Endothelial cell of umbilical vein (primary cell): ENCODE data around the gene PRR20B. TPM values are rescaled to one million over a fixed set of nuclear protein-coding genes. Genes with fewer than 3 reads are reported as not detected.
"Not testable (repeated sequence)": the region's sequence is repeated elsewhere in the genome, so short reads cannot be mapped to it uniquely, and the experiment has no call there.

Source experiments
- BruUV-seq: library from RNA; stranded (reverse); fragments of 400-500 nt; replicated peaks from 2 replicates; lab custom pipeline; 2021; lab: Mats Ljungman, UMichigan
- CTCF ChIA-PET: fragments of 300-600, 350-600 bp; sonication (Branson Sonifier 250); formaldehyde crosslinking; loops from one replicate; lab custom pipeline; 2021; ENCODE audit warnings: antibody characterized with exemption, inconsistent platforms; lab: Charles Lee
- POLR2A ChIA-PET: fragments of 300-600, 350-600 bp; sonication (Branson Sonifier 250); formaldehyde crosslinking; loops from one replicate; lab custom pipeline; 2021; ENCODE audit warnings: antibody characterized with exemption, inconsistent platforms; lab: Charles Lee
- DNase-seq: peaks from one replicate; pipeline ENCODE4 v3.0.0-alpha.2; 2011; ENCODE audit warnings: low read depth, low spot score
- FAIRE-seq: peaks from 2 replicates; lab custom pipeline; 2011; peaks lifted over from hg19 to GRCh38; lab: Jason Lieb, UNC
- H2AFZ ChIP-seq: 2 replicates; pipeline ENCODE4 v1.6.0; 2012; ENCODE audit warnings: low read depth, low read length, control low read depth, inconsistent platforms
- H3K27ac ChIP-seq: 2 replicates; pipeline ENCODE4 v1.5.1; 2011; ENCODE audit warnings: low read depth, mild to moderate bottlenecking, control low read depth, low read length, moderate library complexity; ENCODE audit not compliant: insufficient read depth
- H3K27me3 ChIP-seq, 2 experiments: 2 replicates each; pipeline versions ENCODE4 v1.6.0 to v1.6.1; 2011; ENCODE audit warnings: low read length in 2 of 2, mixed read lengths in 1 of 2; ENCODE audit not compliant: control insufficient read depth in 2 of 2, insufficient read depth in 2 of 2
- H3K36me3 ChIP-seq, 2 experiments: 2 replicates in 1 of 2; 3 replicates in 1 of 2; pipeline ENCODE4 v1.5.1; 2011; ENCODE audit warnings: low read length in 2 of 2, mild to moderate bottlenecking in 1 of 2, moderate library complexity in 1 of 2; ENCODE audit not compliant: control insufficient read depth in 2 of 2, insufficient read depth in 2 of 2; ENCODE audit errors: extremely low read depth in 1 of 2
- H3K4me1 ChIP-seq: 3 replicates; pipeline ENCODE4 v1.5.1; 2011; ENCODE audit warnings: mild to moderate bottlenecking, low read length; ENCODE audit not compliant: control insufficient read depth, insufficient read depth; ENCODE audit errors: extremely low read depth
- H3K4me2 ChIP-seq: 2 replicates; pipeline ENCODE4 v1.6.1; 2011; ENCODE audit warnings: low read length, control low read depth, mixed read lengths; ENCODE audit not compliant: insufficient read depth
- H3K4me3 ChIP-seq, 3 experiments: fragments of 200-600 bp in 1 of 3; sonication (generic), shearing (Covaris generic) in 1 of 3; replicated peaks in 1 of 3; 2 replicates each; pipeline ENCODE4 v1.5.1; 2011 to 2016; ENCODE audit warnings: control low read depth in 3 of 3, low read length in 3 of 3, mild to moderate bottlenecking in 2 of 3, inconsistent platforms in 1 of 3, low read depth in 1 of 3, moderate library complexity in 1 of 3; ENCODE audit not compliant: insufficient read depth in 1 of 3
- H3K79me2 ChIP-seq: 2 replicates; pipeline ENCODE4 v1.6.0; 2012; ENCODE audit warnings: low read length, inconsistent platforms; ENCODE audit not compliant: control insufficient read depth, insufficient read depth
- H3K9ac ChIP-seq: replicated peaks from 2 replicates; pipeline ENCODE3; 2011; ENCODE audit warnings: low read length, control low read depth; ENCODE audit not compliant: insufficient read depth; ENCODE audit errors: extremely low read depth
- H3K9me1 ChIP-seq: replicated peaks from 3 replicates; pipeline ENCODE4 v1.6.0; 2011; ENCODE audit warnings: mild to moderate bottlenecking, low read length; ENCODE audit not compliant: control insufficient read depth, insufficient read depth; ENCODE audit errors: extremely low read depth
- H3K9me3 ChIP-seq: replicated peaks from 2 replicates; pipeline ENCODE4 v1.5.1; 2012; ENCODE audit warnings: low read length, inconsistent platforms; ENCODE audit not compliant: control insufficient read depth, insufficient read depth
- H4K20me1 ChIP-seq: replicated peaks from 2 replicates; pipeline ENCODE3; 2011; ENCODE audit warnings: mild to moderate bottlenecking, low read length; ENCODE audit not compliant: control insufficient read depth, insufficient read depth; ENCODE audit errors: extremely low read depth
- EZH2 ChIP-seq: IDR thresholded peaks from 2 replicates; pipeline ENCODE4 v1.6.1; 2012; ENCODE audit warnings: borderline replicate concordance, low read depth, mild to moderate bottlenecking, moderate library complexity, low read length, inconsistent platforms; ENCODE audit not compliant: severe bottlenecking
- FOS ChIP-seq: IDR thresholded peaks from 2 replicates; pipeline ENCODE4 v1.6.1; 2011; ENCODE audit warnings: mild to moderate bottlenecking, low read length, moderate library complexity, borderline replicate concordance; ENCODE audit not compliant: insufficient read depth
- GATA2 ChIP-seq: IDR thresholded peaks from 2 replicates; pipeline ENCODE4 v1.7.0; 2011; ENCODE audit warnings: low read depth, mild to moderate bottlenecking, moderate library complexity, mixed read lengths, low read length; ENCODE audit not compliant: insufficient read length, insufficient read depth
- JUN ChIP-seq: IDR thresholded peaks from 2 replicates; pipeline ENCODE4 v1.6.1; 2011; ENCODE audit warnings: borderline replicate concordance, low read depth; ENCODE audit not compliant: insufficient read length, insufficient read depth
- MYC ChIP-seq: IDR thresholded peaks from one replicate; pipeline ENCODE4 v1.6.1; 2011; ENCODE audit warnings: mild to moderate bottlenecking, low read depth, low read length
- POLR2A ChIP-seq: IDR thresholded peaks from 2 replicates; pipeline ENCODE4 v1.6.1; 2012; ENCODE audit warnings: low read depth, mild to moderate bottlenecking, control low read depth, low read length
- POLR2AphosphoS5 ChIP-seq: IDR thresholded peaks from 2 replicates; pipeline ENCODE4 v1.6.1; 2012; ENCODE audit warnings: low read depth, mild to moderate bottlenecking, control low read depth, low read length, moderate library complexity; ENCODE audit not compliant: insufficient read depth
- dilution Hi-C: fragments of 300-500 bp; cut with MboI; formaldehyde crosslinking; loops from one replicate; pipeline ENCODE4 v1.15.0; 2019; ENCODE audit warnings: low sequenced_read_pairs; ENCODE audit not compliant: extremely low pct_ligation_motif_present
- intact Hi-C: fragments of 100-400 bp; cut with micrococcal nuclease; formaldehyde crosslinking; loops from one replicate; pipeline ENCODE4 v1.10.0; 2022
- polyA plus RNA-seq, 4 experiments: library from polyadenylated mRNA; depleted of rRNA in 3 of 4; stranded (reverse) in 3 of 4; unstranded in 1 of 4; fragments of >200 nt; gene quantifications; 2 replicates each; pipeline versions ENCODE4 v1.2.1 to v1.2.3, GENCODE V29; 2011 to 2012; ENCODE audit warnings: missing spikeins in 1 of 4
- total RNA-seq: library from RNA; stranded (reverse); gene quantifications from 2 replicates; pipeline ENCODE4 v1.2.3, GENCODE V29; 2021
- TF ChIP-seq, protein P1 (sequence below), 2 donors: IDR thresholded peaks; 1 replicate in 1 of 2; 2 replicates in 1 of 2; pipeline ENCODE4 v1.5.1; 2011; ENCODE audit warnings: low read length in 2 of 2, mild to moderate bottlenecking in 2 of 2, moderate library complexity in 2 of 2, control low read depth in 1 of 2, inconsistent platforms in 1 of 2, low read depth in 1 of 2; ENCODE audit not compliant: insufficient read depth in 1 of 2; ENCODE audit errors: extremely low read depth in 1 of 2
- TF ChIP-seq, protein P2 (sequence below): IDR thresholded peaks from 2 replicates; pipeline ENCODE4 v1.6.1; 2011; ENCODE audit not compliant: insufficient read depth, insufficient read length

Gene PRR20B
- total and polyA plus RNA-seq, 2 donors (not counting 3 experiments of a cell fraction or from before 2014, with no cell fraction given): not detected

DNA sequence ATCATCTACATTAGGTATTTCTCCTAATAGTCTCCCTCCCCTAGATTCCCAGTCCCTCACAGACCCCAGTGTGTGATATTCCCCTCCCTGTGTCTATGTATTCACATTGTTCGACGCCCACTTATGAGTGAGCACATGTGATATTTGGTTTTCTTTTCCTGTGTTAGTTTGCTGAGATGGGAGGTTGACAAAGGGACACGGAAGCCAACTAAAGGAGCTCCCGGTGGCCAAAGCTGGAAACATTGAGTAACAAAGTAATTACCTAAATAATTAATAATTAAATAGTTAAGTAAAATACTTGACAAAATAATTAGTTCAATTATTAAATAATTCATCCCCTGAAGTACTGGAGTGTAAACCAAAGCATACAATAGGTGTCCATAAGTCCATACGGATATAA is 8.3 kb upstream of the PRR20B start:
- dilution Hi-C loops: no loop called here
- no peak overlapping the region for H3K4me2 ChIP-seq
- no TSS peak for BruUV-seq

DNA sequence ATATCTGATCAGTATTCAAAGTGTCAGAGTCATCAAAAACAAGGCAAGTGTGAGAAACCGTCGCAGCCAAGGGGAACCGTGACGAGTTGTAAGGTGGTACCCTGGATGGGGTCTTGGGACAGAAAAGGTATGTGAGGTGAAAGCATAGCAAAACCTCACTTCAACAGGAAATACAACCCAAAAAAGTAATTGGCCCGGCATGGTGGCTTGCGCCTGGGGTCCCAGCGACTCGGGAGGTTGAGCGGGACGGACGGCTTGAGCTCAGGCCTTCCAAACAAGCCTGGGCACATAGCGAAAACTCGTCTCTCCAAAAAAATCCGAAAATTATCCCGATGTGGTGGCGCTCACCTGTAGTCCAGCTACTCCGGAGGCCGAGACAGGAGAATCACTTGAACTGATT is 7.5 kb upstream of the PRR20B start:
- H3K4me1 ChIP-seq, BruUV-seq, H3K36me3 ChIP-seq, H3K79me2 ChIP-seq, H2AFZ ChIP-seq, FAIRE-seq, H3K4me2 ChIP-seq, H3K9ac ChIP-seq, H3K27me3 ChIP-seq, POLR2A ChIA-PET, DNase-seq, H3K4me3 ChIP-seq, dilution Hi-C loops, H4K20me1 ChIP-seq, H3K9me3 ChIP-seq, CTCF ChIA-PET, intact Hi-C loops, H3K9me1 ChIP-seq, H3K27ac ChIP-seq: not testable (repeated sequence)

More for the DNA sequence above, 8.3 kb upstream of the PRR20B start:
- CTCF ChIA-PET: no interaction called here
- no peak overlapping the region for H3K4me3 ChIP-seq
- no peaks in the 10 kb centered on the region for H3K27me3 ChIP-seq
- no peaks in the 10 kb centered on the region for H3K36me3 ChIP-seq
- no peak overlapping the region for H2AFZ ChIP-seq
- H3K9ac ChIP-seq: no peak overlapping the region
- no peaks in the 10 kb centered on the region for H3K9me1 ChIP-seq
- intact Hi-C loops: no loop called here
- FAIRE-seq: no peak
- H3K79me2 ChIP-seq: no peaks in the 10 kb centered on the region
- H3K27ac ChIP-seq: no peak overlapping the region
- TF ChIP-seq, protein P1, sequence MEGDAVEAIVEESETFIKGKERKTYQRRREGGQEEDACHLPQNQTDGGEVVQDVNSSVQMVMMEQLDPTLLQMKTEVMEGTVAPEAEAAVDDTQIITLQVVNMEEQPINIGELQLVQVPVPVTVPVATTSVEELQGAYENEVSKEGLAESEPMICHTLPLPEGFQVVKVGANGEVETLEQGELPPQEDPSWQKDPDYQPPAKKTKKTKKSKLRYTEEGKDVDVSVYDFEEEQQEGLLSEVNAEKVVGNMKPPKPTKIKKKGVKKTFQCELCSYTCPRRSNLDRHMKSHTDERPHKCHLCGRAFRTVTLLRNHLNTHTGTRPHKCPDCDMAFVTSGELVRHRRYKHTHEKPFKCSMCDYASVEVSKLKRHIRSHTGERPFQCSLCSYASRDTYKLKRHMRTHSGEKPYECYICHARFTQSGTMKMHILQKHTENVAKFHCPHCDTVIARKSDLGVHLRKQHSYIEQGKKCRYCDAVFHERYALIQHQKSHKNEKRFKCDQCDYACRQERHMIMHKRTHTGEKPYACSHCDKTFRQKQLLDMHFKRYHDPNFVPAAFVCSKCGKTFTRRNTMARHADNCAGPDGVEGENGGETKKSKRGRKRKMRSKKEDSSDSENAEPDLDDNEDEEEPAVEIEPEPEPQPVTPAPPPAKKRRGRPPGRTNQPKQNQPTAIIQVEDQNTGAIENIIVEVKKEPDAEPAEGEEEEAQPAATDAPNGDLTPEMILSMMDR (IDR thresholded peaks at IDR 0.05; ENCODE audit: extremely low read depth in 1 of 2, insufficient read depth in 1 of 2, low read depth in 1 of 2, low read length in 2 of 2): no peak
- no peak for TF ChIP-seq GATA2
- no peak for TF ChIP-seq POLR2A
- no peak for TF ChIP-seq EZH2
- TF ChIP-seq, protein P2, sequence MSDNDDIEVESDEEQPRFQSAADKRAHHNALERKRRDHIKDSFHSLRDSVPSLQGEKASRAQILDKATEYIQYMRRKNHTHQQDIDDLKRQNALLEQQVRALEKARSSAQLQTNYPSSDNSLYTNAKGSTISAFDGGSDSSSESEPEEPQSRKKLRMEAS: no peak
- no peak for TF ChIP-seq POLR2AphosphoS5
- no peak for TF ChIP-seq MYC
- no peak for TF ChIP-seq FOS
- TF ChIP-seq JUN: no peak
- H4K20me1 ChIP-seq: no peaks in the 10 kb centered on the region
- H3K4me1 ChIP-seq: no peaks in the 10 kb centered on the region
- DNase-seq: no peak
- POLR2A ChIA-PET: no interaction called here
- H3K9me3 ChIP-seq: no peaks in the 10 kb centered on the region

DNA sequence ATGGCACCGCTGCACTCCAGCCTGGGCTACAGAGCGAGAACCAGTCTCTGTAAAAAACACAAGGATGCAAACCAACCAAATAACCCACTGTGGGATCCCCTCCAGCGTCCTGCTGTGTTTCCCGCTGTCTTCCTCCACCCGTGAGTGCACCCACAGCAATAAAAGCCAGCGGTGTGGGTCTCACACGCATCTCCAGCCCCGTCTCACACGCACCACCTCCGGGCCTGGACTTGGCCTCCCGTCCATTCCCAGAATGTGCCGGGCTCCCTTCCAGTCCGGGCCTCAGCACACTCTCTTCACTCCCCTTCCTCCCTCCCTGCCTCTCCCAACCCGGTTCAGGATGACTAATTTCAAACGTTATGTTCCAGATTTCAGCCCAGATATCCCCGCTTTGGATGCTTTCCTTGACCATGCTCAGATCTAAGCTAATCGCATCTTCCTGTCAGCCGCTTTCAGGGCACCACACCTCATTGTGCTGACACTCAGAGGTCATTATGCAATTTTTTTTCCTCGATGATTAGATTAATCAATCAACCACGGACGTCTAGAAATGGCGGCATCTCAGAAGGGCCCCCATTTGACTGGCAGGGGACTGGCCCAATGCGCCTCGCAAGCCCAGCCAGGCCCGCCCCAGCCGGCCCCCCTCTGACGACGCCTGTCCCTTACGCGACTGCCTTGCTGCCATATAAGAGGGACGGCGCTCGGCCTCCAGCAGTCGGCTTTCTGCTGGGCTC is 6.9 kb upstream of the PRR20B start, which contains the start of gene PRR20A:
PRR20A (plus strand) TSS at position 684 of the 734 bp plus-strand sequence. CDS start 387 bp downstream, outside the sequence.
- H3K4me2 ChIP-seq, H4K20me1 ChIP-seq, H2AFZ ChIP-seq, H3K27ac ChIP-seq, intact Hi-C loops, H3K79me2 ChIP-seq, H3K4me1 ChIP-seq, POLR2A ChIA-PET, CTCF ChIA-PET, FAIRE-seq, H3K9me1 ChIP-seq, H3K9ac ChIP-seq, H3K9me3 ChIP-seq, H3K27me3 ChIP-seq, H3K4me3 ChIP-seq, BruUV-seq, dilution Hi-C loops, H3K36me3 ChIP-seq, DNase-seq: not testable (repeated sequence)
